ENCODE data around the gene STH.

DNA sequence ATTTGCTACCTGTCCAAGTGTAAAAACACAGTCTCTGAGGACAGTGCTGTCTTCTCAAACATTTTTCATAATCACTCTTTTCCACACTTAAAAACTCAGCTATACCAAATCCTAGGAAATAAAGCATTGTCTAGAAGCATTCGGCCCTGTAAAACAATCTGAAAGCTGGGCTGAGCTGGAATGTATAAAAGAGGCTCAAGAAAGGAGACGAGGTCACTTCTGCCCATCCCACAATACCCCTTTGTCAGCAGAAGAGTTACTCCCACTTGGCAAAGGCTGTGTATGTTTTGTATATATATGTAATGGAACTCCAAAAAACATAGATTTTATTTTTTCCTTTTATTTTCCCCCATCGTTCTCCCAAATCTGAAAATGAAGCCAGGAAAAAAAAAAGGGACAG, 43.9 kb downstream of the STH start:
- TF ChIP-seq, protein P1, sequence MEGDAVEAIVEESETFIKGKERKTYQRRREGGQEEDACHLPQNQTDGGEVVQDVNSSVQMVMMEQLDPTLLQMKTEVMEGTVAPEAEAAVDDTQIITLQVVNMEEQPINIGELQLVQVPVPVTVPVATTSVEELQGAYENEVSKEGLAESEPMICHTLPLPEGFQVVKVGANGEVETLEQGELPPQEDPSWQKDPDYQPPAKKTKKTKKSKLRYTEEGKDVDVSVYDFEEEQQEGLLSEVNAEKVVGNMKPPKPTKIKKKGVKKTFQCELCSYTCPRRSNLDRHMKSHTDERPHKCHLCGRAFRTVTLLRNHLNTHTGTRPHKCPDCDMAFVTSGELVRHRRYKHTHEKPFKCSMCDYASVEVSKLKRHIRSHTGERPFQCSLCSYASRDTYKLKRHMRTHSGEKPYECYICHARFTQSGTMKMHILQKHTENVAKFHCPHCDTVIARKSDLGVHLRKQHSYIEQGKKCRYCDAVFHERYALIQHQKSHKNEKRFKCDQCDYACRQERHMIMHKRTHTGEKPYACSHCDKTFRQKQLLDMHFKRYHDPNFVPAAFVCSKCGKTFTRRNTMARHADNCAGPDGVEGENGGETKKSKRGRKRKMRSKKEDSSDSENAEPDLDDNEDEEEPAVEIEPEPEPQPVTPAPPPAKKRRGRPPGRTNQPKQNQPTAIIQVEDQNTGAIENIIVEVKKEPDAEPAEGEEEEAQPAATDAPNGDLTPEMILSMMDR (conservative IDR thresholded peaks at IDR 0.05; ENCODE audit: low read depth, low read length) = no peak
- no peak for TF ChIP-seq FOS (IDR thresholded peaks at IDR 0.05; ENCODE audit: low read depth, low read length)
- TF ChIP-seq NFE2L2 (IDR thresholded peaks at IDR 0.05; ENCODE audit: low read depth, low read length) = no peak
- TF ChIP-seq, protein P2, sequence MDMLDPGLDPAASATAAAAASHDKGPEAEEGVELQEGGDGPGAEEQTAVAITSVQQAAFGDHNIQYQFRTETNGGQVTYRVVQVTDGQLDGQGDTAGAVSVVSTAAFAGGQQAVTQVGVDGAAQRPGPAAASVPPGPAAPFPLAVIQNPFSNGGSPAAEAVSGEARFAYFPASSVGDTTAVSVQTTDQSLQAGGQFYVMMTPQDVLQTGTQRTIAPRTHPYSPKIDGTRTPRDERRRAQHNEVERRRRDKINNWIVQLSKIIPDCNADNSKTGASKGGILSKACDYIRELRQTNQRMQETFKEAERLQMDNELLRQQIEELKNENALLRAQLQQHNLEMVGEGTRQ (IDR thresholded peaks at IDR 0.05; ENCODE audit: low read depth, low read length) = no peak
- no peak for TF ChIP-seq POLR2A (IDR thresholded peaks at IDR 0.05; ENCODE audit: low read depth, low read length)
- no peak for TF ChIP-seq MAFK (IDR thresholded peaks at IDR 0.05; ENCODE audit: low read depth, low read length)
- no peak for TF ChIP-seq CEBPB (IDR thresholded peaks at IDR 0.05; ENCODE audit: low read depth, low read length)
- TF ChIP-seq RAD21 (IDR thresholded peaks at IDR 0.05; ENCODE audit: low read length) = no peak

All from IMR-90 (cell line).